ENCODE results near the gene LRRC1. TPM values are rescaled to one million over a fixed set of nuclear protein-coding genes. Genes with fewer than 3 reads are reported as not detected.

The LRRC1 gene
- total and polyA plus RNA-seq, 2 of the 8 experiments (the other 6 are each of a cell fraction or from before 2014, with no cell fraction given), result 6.7 to 15.9 TPM

DNA sequence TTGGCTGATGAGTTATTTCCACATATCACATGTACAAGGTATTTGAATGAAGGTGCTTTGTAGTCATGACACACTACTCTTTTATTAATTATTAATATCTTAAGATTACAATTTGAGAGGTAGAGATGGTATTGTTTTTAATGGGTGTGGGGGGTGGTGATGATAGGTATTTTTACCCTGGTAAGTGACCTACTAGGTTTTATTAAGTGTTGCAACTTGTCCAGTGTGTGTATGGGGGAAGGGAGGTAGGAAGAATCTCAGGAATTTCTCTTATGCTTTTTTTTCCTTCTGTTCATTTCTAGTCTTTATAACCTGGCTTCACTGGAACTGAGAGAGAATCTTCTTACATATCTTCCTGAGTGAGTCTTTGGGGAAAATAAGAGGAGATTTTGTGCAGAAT is 101.4 kb downstream of the LRRC1 start:
- no peaks in the 10 kb centered on the region for H3K79me1 ChIP-seq (ENCODE audit: low read depth, low read length)
- POLR2A ChIA-PET (ENCODE audit: partially characterized antibody), result interaction anchor here (0.9 kb wide), 1 partner anchor 18 kb away, joined by 3 read pairs; no protein-coding TSS in a partner anchor
- FAIRE-seq, result no peak
- H2BK5ac ChIP-seq (ENCODE audit: low read depth, low read length), result no peak overlapping the region
- no peak overlapping the region for H3K56ac ChIP-seq (replicated peaks; ENCODE audit: insufficient read length, low read depth, low read length)
- H3K27ac ChIP-seq (ENCODE audit: low read depth, low read length), result no peak overlapping the region
- H3K36me3 ChIP-seq (ENCODE audit: control insufficient read depth in 2 of 4, insufficient read depth in 4 of 4, low read length in 3 of 4), result peaks cover 0 to 7% (median 0%) of the 10 kb centered on the region in 4 experiments; a peak in 2 of 8 replicates
- H4K20me1 ChIP-seq (replicated peaks in 1 of 2; ENCODE audit: control insufficient read depth in 1 of 2, insufficient read depth in 2 of 2, low read length in 2 of 2), result no peaks in the 10 kb centered on the region
- no peak overlapping the region for H4K5ac ChIP-seq (ENCODE audit: insufficient read length, low read depth, low read length)
- TF ChIP-seq ASH2L (IDR thresholded peaks at IDR 0.05; ENCODE audit: low read length), result no peak
- no peak for TF ChIP-seq SP1 (IDR thresholded peaks at IDR 0.05; ENCODE audit: low read depth, low read length)
- no peak for TF ChIP-seq CHD2 (IDR thresholded peaks at IDR 0.05; ENCODE audit: low read length)
- TF ChIP-seq, protein P1, sequence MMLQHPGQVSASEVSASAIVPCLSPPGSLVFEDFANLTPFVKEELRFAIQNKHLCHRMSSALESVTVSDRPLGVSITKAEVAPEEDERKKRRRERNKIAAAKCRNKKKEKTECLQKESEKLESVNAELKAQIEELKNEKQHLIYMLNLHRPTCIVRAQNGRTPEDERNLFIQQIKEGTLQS (IDR thresholded peaks at IDR 0.05; ENCODE audit: insufficient read depth, low read depth, low read length), result no peak
- no peak for TF ChIP-seq SIRT6 (IDR thresholded peaks at IDR 0.05; ENCODE audit: low read length)
- TF ChIP-seq HDAC6 (IDR thresholded peaks at IDR 0.05; ENCODE audit: low read depth, low read length), result no peak
- no peak for TF ChIP-seq SRF (IDR thresholded peaks at IDR 0.05; ENCODE audit: low read depth, low read length)
- TF ChIP-seq RNF2 (IDR thresholded peaks at IDR 0.05; ENCODE audit: borderline replicate concordance, low read depth, low read length, missing control alignments, poor library complexity, severe bottlenecking), result no peak
- TF ChIP-seq BCL11A (IDR thresholded peaks at IDR 0.05; ENCODE audit: low read depth in 2 of 2, low read length in 2 of 2), result no peak
- TF ChIP-seq CEBPB (IDR thresholded peaks at IDR 0.05; ENCODE audit: low read depth, low read length), result no peak
- CTCF ChIA-PET (ENCODE audit: partially characterized antibody), result interaction anchor here (1.0 to 1.1 kb wide), 2 partner anchors 16 to 60 kb away, joined by 3 read pairs; no protein-coding TSS in a partner anchor
- H2AK5ac ChIP-seq (ENCODE audit: low read depth, low read length), result no peak overlapping the region
- H4K91ac ChIP-seq (replicated peaks; ENCODE audit: insufficient read length, low read length), result no peak overlapping the region
- no peaks in the 10 kb centered on the region for H3K27me3 ChIP-seq (replicated peaks in 1 of 4; ENCODE audit: control insufficient read depth in 3 of 4, extremely low read depth in 1 of 4, insufficient read depth in 3 of 4, low read length in 3 of 4)
- no peak overlapping the region for H4K8ac ChIP-seq (ENCODE audit: extremely low read depth, insufficient read depth, low read length)
- no peak overlapping the region for H2BK120ac ChIP-seq (replicated peaks; ENCODE audit: low read depth, low read length)
- H3K23me2 ChIP-seq (ENCODE audit: low read depth, low read length), result no peaks in the 10 kb centered on the region
- H3K4ac ChIP-seq (replicated peaks; ENCODE audit: insufficient read length, low read depth, low read length), result no peak overlapping the region
- no peak overlapping the region for H2AFZ ChIP-seq (ENCODE audit: low read length)
- no peak overlapping the region for H3K4me2 ChIP-seq (ENCODE audit: insufficient read depth in 1 of 2, low read depth in 2 of 2, low read length in 2 of 2)
- no peak overlapping the region for H3K23ac ChIP-seq (ENCODE audit: insufficient read length)
- H3K18ac ChIP-seq (ENCODE audit: extremely low read depth, low read length), result no peak overlapping the region
- H2BK12ac ChIP-seq (ENCODE audit: low read depth, low read length), result no peak overlapping the region
- no peak overlapping the region for H3K9ac ChIP-seq (replicated peaks in 1 of 4; ENCODE audit: extremely low read depth in 1 of 4, low read depth in 3 of 4, low read length in 3 of 4)
- no peak for DNase-seq (ENCODE audit: low read depth in 1 of 2, low spot score in 2 of 2)
- no peak overlapping the region for H2BK15ac ChIP-seq (ENCODE audit: low read length)
- no peaks in the 10 kb centered on the region; a peak in 1 of 4 replicates for H3K9me3 ChIP-seq (ENCODE audit: insufficient read depth in 2 of 2, low read depth in 1 of 2, low read length in 1 of 2)
- no peak overlapping the region for H3K4me3 ChIP-seq (ENCODE audit: extremely low read depth in 1 of 4, insufficient read depth in 2 of 4, low read depth in 3 of 4, low read length in 4 of 4)
- H3K79me2 ChIP-seq (ENCODE audit: control insufficient read depth in 1 of 2, insufficient read depth in 2 of 2, low read length in 2 of 2), result no peaks in the 10 kb centered on the region
- no peak overlapping the region for H2BK20ac ChIP-seq (ENCODE audit: low read length)
- no peak overlapping the region for H3K14ac ChIP-seq (ENCODE audit: insufficient read length)
- H3K4me1 ChIP-seq (replicated peaks in 1 of 4; ENCODE audit: control insufficient read depth in 3 of 4, insufficient read depth in 4 of 4, low read length in 3 of 4), result peaks cover 0 to 2% (median under 1%) of the 10 kb centered on the region in 4 experiments; a peak in 2 of 7 replicates
